Measurements from ENCODE around the gene PDE4A. TPM values are rescaled to one million over a fixed set of nuclear protein-coding genes. Genes with fewer than 3 reads are reported as not detected.

Gene PDE4A
- total and polyA plus RNA-seq, 2 of the 13 experiments (the other 11 are each of a cell fraction or from before 2014, with no cell fraction given), result 1.1 to 4.1 TPM

DNA sequence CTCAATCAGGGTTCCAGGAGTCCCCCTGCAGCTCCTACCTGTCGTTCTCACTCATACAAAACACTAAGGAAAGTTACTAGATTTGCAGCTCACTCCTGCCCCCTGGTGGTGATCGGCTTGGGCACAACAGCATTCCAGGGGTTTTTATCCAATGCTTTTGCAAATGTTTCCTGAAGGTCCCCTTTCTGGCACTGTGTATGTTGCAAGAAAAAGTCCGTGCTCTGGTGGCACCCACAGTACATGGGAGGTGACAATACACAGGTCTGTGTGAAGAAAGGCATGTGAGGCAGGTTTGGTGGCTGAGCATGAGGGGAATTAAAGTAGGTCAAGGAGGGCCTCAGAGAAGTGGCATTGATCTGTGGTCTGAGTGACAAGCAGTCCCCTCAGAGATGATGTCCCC lies 31.4 kb upstream of the PDE4A start (continued):
- TF ChIP-seq ARHGAP35 (CRISPR knock-in tag; IDR thresholded peaks at IDR 0.05; ENCODE audit: borderline replicate concordance) (no peak), POLR2G (IDR thresholded peaks at IDR 0.05; ENCODE audit: low read depth, low read length) (peak; percentile 62; the same call in 1 of the 2 replicates), REXO4 (CRISPR knock-in tag; IDR thresholded peaks at IDR 0.05; ENCODE audit: borderline replicate concordance) (no peak), XRCC5 (optimal IDR thresholded peaks at IDR 0.05; ENCODE audit: low read length) (peak; percentile 56), BRD4 (CRISPR knock-in tag; IDR thresholded peaks at IDR 0.05) (no peak), AGO1 (IDR thresholded peaks at IDR 0.05; ENCODE audit: low read depth, low read length, poor library complexity, severe bottlenecking) (no peak), ASH2L (IDR thresholded peaks at IDR 0.05; ENCODE audit: insufficient read length, low read depth, low read length) (no peak), ZNF776 (CRISPR knock-in tag; IDR thresholded peaks at IDR 0.05) (no peak), NR2C2 (CRISPR knock-in tag; IDR thresholded peaks at IDR 0.05; ENCODE audit: borderline replicate concordance) (no peak), ARNT (IDR thresholded peaks at IDR 0.05) (no peak), ARNTL (CRISPR knock-in tag; IDR thresholded peaks at IDR 0.05) (0 out of 2 replicates have a peak, but pooled peaks have one; percentile 39), RELA (CRISPR knock-in tag; IDR thresholded peaks at IDR 0.05) (no peak), PLRG1 (conservative IDR thresholded peaks at IDR 0.05) (no peak), DMAP1 (CRISPR knock-in tag; IDR thresholded peaks at IDR 0.05) (no peak), ZNF724P (CRISPR knock-in tag; IDR thresholded peaks at IDR 0.05; ENCODE audit: borderline replicate concordance) (no peak)
- TF ChIP-seq, protein P1, sequence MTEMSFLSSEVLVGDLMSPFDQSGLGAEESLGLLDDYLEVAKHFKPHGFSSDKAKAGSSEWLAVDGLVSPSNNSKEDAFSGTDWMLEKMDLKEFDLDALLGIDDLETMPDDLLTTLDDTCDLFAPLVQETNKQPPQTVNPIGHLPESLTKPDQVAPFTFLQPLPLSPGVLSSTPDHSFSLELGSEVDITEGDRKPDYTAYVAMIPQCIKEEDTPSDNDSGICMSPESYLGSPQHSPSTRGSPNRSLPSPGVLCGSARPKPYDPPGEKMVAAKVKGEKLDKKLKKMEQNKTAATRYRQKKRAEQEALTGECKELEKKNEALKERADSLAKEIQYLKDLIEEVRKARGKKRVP (CRISPR knock-in tag; IDR thresholded peaks at IDR 0.05), result peak in 1 of 2 experiments; percentile 49; a peak in 2 of 4 replicates
- TF ChIP-seq, protein P2, sequence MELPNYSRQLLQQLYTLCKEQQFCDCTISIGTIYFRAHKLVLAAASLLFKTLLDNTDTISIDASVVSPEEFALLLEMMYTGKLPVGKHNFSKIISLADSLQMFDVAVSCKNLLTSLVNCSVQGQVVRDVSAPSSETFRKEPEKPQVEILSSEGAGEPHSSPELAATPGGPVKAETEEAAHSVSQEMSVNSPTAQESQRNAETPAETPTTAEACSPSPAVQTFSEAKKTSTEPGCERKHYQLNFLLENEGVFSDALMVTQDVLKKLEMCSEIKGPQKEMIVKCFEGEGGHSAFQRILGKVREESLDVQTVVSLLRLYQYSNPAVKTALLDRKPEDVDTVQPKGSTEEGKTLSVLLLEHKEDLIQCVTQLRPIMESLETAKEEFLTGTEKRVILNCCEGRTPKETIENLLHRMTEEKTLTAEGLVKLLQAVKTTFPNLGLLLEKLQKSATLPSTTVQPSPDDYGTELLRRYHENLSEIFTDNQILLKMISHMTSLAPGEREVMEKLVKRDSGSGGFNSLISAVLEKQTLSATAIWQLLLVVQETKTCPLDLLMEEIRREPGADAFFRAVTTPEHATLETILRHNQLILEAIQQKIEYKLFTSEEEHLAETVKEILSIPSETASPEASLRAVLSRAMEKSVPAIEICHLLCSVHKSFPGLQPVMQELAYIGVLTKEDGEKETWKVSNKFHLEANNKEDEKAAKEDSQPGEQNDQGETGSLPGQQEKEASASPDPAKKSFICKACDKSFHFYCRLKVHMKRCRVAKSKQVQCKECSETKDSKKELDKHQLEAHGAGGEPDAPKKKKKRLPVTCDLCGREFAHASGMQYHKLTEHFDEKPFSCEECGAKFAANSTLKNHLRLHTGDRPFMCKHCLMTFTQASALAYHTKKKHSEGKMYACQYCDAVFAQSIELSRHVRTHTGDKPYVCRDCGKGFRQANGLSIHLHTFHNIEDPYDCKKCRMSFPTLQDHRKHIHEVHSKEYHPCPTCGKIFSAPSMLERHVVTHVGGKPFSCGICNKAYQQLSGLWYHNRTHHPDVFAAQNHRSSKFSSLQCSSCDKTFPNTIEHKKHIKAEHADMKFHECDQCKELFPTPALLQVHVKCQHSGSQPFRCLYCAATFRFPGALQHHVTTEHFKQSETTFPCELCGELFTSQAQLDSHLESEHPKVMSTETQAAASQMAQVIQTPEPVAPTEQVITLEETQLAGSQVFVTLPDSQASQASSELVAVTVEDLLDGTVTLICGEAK (IDR thresholded peaks at IDR 0.05), result no peak
- TF ChIP-seq, protein P2 (CRISPR knock-in tag; IDR thresholded peaks at IDR 0.05), result no peak
- TF ChIP-seq, protein P3, sequence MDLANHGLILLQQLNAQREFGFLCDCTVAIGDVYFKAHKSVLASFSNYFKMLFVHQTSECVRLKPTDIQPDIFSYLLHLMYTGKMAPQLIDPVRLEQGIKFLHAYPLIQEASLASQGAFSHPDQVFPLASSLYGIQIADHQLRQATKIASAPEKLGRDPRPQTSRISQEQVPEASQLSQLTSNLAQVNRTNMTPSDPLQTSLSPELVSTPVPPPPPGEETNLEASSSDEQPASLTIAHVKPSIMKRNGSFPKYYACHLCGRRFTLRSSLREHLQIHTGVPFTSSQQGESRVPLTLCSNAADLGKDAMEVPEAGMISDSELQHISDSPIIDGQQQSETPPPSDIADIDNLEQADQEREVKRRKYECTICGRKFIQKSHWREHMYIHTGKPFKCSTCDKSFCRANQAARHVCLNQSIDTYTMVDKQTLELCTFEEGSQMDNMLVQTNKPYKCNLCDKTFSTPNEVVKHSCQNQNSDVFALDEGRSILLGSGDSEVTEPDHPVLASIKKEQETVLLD (CRISPR knock-in tag; IDR thresholded peaks at IDR 0.05; ENCODE audit: low read depth), result 0 out of 2 replicates have a peak, but pooled peaks have one; percentile 24
